Measurements from ENCODE around the gene NSFL1C. TPM values are rescaled to one million over a fixed set of nuclear protein-coding genes. Genes with fewer than 3 reads are reported as not detected.

Gene NSFL1C
- total RNA-seq, 1 experiment from 2014 or later: 151 TPM

DNA sequence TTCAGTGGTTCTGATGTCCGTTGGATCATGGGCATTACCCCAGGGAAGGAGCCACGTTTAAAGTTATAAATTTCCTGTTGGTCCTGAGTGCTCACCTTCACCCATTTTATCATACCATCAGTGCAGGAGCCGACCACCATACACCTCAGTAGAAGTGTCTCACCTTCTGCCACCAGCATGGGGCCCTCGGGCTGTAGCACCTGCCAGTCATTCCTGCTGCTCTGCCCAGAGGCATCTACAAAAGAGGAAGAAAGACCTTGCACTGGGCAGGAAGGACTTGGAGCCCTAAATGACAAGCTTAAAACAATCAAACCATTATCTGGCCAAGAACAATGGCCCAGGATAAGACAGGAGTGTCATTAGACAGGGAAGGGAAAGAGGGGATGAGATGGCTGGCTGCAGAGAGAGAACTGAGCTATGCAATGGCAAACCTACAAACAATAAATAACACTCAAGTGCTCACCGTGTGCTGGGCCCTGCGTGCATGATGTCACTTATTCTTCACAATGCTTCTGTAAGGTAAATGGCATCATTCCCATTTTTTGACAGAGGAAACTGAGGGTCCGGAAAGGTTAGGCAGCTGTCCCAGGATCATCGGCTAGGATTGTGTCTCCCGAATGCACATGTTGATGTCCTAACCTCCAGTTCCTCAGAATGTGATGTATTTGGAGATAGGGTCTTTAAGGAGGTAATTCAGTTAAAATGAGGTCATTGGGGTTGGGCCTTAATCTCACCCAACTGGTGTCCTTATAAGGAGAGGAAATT is 13.4 kb upstream of the NSFL1C start:
- H3K9me2 ChIP-seq (ENCODE audit: insufficient read depth): no peaks in the 10 kb centered on the region
- BruUV-seq (replicated peaks): no TSS peak
- no peaks in the 10 kb centered on the region for H3K27me3 ChIP-seq (ENCODE audit: insufficient read depth, low read depth)
- peaks cover 28% of the 10 kb centered on the region for H3K79me2 ChIP-seq (ENCODE audit: low read depth)
- ChIA-PET POLR2A (ENCODE audit: unreplicated experiment) (no interaction called here), CTCF (no interaction called here)
- no peak for DNase-seq
- H3K4me3 ChIP-seq: no peak overlapping the region
- no peak overlapping the region for H3K4me2 ChIP-seq
- H4K20me1 ChIP-seq (ENCODE audit: insufficient read depth): no peaks in the 10 kb centered on the region
- H3K36me3 ChIP-seq (ENCODE audit: low read depth): no peaks in the 10 kb centered on the region
- peaks cover 31% of the 10 kb centered on the region for H3F3A ChIP-seq (ENCODE audit: insufficient read depth, low read depth)
- no peak overlapping the region for H2AFZ ChIP-seq
- peaks cover 69% of the 10 kb centered on the region for H3K4me1 ChIP-seq (replicated peaks; ENCODE audit: insufficient read depth)
- intact Hi-C loops (cut with micrococcal nuclease; ENCODE audit: unreplicated experiment): loop anchor here (5.0 to 10.0 kb wide), 2 partner anchors 152 to 825 kb away; partner anchors contain the start of gene SRXN1
- no peaks in the 10 kb centered on the region for H3K9me3 ChIP-seq (ENCODE audit: insufficient read depth, low read depth)
- TF ChIP-seq EZH2 (IDR thresholded peaks at IDR 0.05; ENCODE audit: low read depth) (no peak), CTCF (conservative IDR thresholded peaks at IDR 0.05) (no peak)
- H3K27ac ChIP-seq: peak overlapping the region; percentile 92

DNA sequence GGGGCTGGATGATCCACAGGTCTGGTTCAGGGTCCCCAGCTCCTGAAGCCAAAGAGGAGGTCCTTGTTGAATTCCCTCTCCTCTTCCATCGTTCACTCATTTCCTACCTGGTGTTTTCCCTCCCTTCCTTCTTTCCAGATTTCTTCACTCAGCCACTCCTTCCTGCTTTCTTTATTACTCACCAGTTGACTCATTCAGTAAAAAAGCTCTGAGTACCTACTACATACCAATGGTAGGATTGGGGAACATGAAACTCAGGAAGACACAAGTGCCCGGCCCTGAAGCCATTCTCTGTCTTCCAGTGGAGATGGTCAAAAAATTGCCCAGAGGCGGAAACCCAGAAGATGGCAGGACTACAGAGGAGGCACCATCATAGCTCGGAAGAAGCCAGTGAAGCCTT is 11.9 kb upstream of the NSFL1C start:
- peaks cover 33% of the 10 kb centered on the region for H3K79me2 ChIP-seq (ENCODE audit: low read depth)
- no peaks in the 10 kb centered on the region for H3K9me2 ChIP-seq (ENCODE audit: insufficient read depth)
- H4K20me1 ChIP-seq (ENCODE audit: insufficient read depth): no peaks in the 10 kb centered on the region
- intact Hi-C loops (cut with micrococcal nuclease; ENCODE audit: unreplicated experiment): loop anchor here (1.0 to 10.0 kb wide), 4 partner anchors 11 to 824 kb away; partner anchors contain the start of gene SRXN1
- no peaks in the 10 kb centered on the region for H3K9me3 ChIP-seq (ENCODE audit: insufficient read depth, low read depth)
- no peaks in the 10 kb centered on the region for H3K27me3 ChIP-seq (ENCODE audit: insufficient read depth, low read depth)
- peaks cover 38% of the 10 kb centered on the region for H3F3A ChIP-seq (ENCODE audit: insufficient read depth, low read depth)
- H3K4me2 ChIP-seq: peak overlapping the region; percentile 73
- peak overlapping the region; percentile 54 for H3K4me3 ChIP-seq
- TF ChIP-seq EZH2 (IDR thresholded peaks at IDR 0.05; ENCODE audit: low read depth): no peak
- no peak for TF ChIP-seq CTCF (conservative IDR thresholded peaks at IDR 0.05)
- ChIA-PET CTCF (interaction anchor here (1.0 to 1.2 kb wide), 2 partner anchors 22 to 25 kb away, joined by 5 to 6 read pairs; no protein-coding TSS in a partner anchor), POLR2A (ENCODE audit: unreplicated experiment) (interaction anchor here (0.6 to 0.7 kb wide), 6 partner anchors 13 to 1903 kb away, joined by 3 to 6 read pairs (median 3); no protein-coding TSS in a partner anchor)
- H3K4me1 ChIP-seq (replicated peaks; ENCODE audit: insufficient read depth): peaks cover 66% of the 10 kb centered on the region
- H3K36me3 ChIP-seq (ENCODE audit: low read depth): no peaks in the 10 kb centered on the region
- H3K27ac ChIP-seq: peak overlapping the region; percentile 92
- BruUV-seq (replicated peaks): no TSS peak
- H2AFZ ChIP-seq: peak overlapping the region; percentile 49
- DNase-seq: peak; percentile 66 to 92

DNA sequence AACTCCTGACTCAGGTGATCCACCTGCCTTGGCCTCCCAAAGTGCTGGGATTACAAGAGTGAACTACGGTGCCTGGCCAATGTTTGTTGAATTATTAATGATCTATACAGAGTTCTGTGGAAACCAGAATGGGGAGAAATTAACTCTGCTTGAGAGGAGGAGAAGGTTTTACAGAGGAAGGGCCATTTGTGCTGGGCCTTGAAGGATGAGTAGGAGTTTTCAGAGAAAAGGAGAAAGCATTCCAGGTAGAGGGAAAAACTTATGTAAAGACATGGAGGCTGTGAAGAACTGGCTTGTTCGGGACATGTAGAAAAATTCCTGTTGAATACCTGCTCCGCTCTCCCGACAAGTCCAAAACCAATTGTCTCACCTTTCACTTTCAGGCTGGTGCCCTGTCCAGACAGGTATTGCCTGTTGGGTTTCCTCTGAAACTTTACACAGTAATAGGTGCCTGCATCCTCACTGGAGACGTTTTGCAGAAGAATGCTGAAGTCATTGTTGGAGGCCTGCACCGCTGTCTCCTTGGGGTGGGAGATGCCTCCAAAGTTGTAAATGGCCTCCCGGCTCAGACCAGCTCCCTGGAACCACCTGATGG is 11.3 kb upstream of the NSFL1C start:
- Histone ChIP-seq H3K4me2 (peak overlapping the region; percentile 73), H3K36me3 (ENCODE audit: low read depth) (no peaks in the 10 kb centered on the region), H3K9me2 (ENCODE audit: insufficient read depth) (no peaks in the 10 kb centered on the region), H3F3A (ENCODE audit: insufficient read depth, low read depth) (peaks cover 38% of the 10 kb centered on the region), H3K27me3 (ENCODE audit: insufficient read depth, low read depth) (no peaks in the 10 kb centered on the region), H3K9me3 (ENCODE audit: insufficient read depth, low read depth) (no peaks in the 10 kb centered on the region), H2AFZ (peak overlapping the region; percentile 49), H4K20me1 (ENCODE audit: insufficient read depth) (no peaks in the 10 kb centered on the region), H3K4me3 (peak overlapping the region; percentile 54), H3K79me2 (ENCODE audit: low read depth) (peaks cover 33% of the 10 kb centered on the region), H3K4me1 (replicated peaks; ENCODE audit: insufficient read depth) (peaks cover 64% of the 10 kb centered on the region), H3K27ac (peak overlapping the region; percentile 92)
- TF ChIP-seq EZH2 (IDR thresholded peaks at IDR 0.05; ENCODE audit: low read depth) (no peak), CTCF (conservative IDR thresholded peaks at IDR 0.05) (no peak)
- POLR2A ChIA-PET (ENCODE audit: unreplicated experiment): interaction anchor here (0.7 kb wide), 2 partner anchors 254 to 672 kb away, joined by 3 read pairs; no protein-coding TSS in a partner anchor
- DNase-seq: peak; percentile 68 to 80
- intact Hi-C loops (cut with micrococcal nuclease; ENCODE audit: unreplicated experiment): loop anchor here (1.0 to 10.0 kb wide), 4 partner anchors 11 to 823 kb away; partner anchors contain the start of gene SRXN1
- TSS peak; percentile 69 for BruUV-seq (replicated peaks)
- CTCF ChIA-PET: interaction anchor here (1.0 to 1.2 kb wide), 2 partner anchors 23 to 26 kb away, joined by 5 to 6 read pairs; no protein-coding TSS in a partner anchor
